GM11168 (cell line): ENCODE measurements around the gene KAZN.

ENCODE experiments used
- in situ Hi-C: fragments of 300-500 bp; cut with MboI; formaldehyde crosslinking; loops from one replicate; pipeline ENCODE4 v1.12.0; 2022; ENCODE audit warnings: low sequenced_read_pairs; ENCODE audit not compliant: unreplicated experiment

The KAZN gene

DNA sequence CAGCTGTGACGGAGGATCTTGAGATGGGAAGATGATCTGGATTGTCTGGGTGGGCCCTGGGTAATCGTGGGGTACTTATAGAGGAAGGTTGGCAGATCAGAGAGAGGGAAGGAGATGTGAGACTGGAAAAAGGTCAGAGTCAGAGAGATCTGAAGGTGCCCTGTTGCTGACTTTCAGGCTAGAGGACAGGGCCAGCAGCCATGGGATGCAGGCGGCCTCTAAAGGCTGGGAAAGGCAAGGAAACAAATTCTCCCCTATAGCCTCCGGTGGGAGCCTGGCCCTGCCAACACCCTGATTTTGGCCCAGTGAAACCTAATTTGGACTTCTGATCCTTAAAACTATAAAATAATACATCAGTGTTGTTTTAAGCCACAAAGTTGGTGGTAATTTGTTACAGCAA is 401.5 kb downstream of the KAZN start:
- in situ Hi-C loops, result no loop called here

DNA sequence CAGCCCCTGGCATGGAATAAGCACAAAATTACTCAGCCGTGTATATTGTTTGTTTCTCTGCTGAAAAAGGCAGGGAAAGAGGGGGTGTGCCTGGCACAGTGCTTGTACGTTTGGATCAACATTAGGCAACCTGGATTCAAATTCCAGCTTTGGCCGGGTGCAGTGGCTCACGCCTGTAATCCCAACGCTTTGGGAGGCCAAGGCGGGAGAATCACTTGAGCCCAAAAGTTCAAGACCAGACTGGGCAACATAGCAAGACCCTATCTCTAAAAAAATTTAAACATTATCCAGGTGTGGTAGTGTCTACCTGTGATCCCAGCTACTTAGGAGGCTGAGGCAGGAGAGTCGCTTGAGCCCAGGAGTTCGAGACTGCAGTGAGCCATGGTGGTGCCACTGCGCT is 402.2 kb downstream of the KAZN start:
- in situ Hi-C loops, result no loop called here

GRCh38 chr1:15001317-15001915 is 402.9 kb downstream of the KAZN start:
- in situ Hi-C loops, result no loop called here

DNA sequence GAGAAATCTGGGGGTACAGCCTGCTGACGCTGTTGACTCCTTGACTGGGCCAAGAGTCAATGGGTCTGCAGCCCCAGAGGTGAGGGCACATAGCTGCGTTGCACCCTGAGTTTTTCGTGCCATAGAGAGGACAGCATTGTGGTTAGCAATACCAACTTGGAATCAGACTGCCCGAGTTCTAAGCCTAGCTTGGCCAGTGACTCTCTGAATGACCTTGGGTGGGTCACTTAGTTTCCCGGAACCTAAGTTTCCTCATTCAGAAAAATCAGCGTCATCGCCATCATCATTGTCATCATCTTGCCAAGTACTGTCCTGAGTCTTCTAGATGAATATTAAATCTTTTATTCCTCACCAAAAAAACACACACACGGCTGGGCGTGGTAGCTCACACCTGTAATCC is 403.8 kb downstream of the KAZN start:
- in situ Hi-C loops, result no loop called here

DNA sequence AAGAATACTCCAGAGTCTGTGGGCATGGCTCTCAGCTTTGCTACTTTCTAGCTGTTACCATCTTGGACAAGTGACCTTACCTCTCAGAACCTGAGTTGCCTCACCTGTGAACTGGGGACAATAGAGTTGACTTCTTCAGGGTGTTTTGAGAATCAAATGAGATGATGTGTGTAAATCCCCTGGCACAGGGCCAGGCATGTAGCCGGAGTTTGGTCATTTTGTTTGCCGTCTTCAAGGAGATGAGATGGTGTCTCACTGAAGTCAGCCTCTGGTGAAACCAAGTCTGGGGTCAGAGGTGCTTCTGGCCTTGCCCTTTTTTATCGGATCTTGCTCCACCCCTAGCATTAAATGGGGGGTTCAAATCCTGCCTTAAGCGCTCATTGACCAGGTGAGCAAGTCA is 405.9 kb downstream of the KAZN start:
- in situ Hi-C loops, result no loop called here

DNA sequence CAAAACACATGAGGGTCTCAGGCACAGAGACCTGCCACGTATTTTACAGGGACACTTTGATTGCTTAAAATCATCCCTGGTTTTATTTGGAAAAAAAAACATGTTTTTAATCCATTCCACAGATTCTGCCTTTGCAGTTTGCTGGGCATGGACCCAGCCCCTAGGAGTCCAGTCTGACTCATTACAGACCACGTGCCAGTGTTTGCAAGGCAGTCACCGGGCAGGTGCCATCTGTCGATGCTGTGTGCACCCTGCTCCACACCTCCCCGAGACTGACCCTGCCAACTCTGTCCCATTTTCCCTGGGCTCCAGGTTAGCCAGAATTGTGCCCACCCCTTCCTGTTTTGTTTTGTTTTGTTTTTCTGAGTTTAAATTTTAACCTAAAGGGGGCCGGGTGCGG is 406.6 kb downstream of the KAZN start:
- in situ Hi-C loops, result no loop called here

GRCh38 chr1:15007368-15007767 is 408.9 kb downstream of the KAZN start:
- in situ Hi-C loops, result no loop called here

DNA sequence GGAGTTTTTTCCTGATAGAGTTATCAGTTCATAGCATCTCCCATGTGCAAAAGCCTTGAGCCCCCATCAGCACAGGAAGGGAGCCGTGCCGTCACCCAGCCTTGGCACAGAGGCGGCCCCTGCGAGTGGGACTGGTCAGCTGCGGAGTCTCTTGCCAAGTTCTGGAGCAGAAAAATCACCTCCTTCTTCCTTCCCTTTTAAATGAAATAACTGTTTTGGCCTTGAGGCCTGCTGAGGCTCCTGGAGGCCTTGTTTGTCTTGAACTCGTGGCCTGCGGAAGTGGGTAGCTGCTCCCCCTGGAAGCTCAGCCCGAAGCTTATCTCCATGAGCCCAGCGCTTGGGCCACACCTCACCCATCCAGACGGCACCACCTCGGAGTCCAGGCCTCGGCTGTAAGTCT is 409.4 kb downstream of the KAZN start:
- in situ Hi-C loops, result no loop called here

- in situ Hi-C loops, result no loop called here
Observed at GRCh38 chr1:15008783-15009729, 410.6 kb downstream of the KAZN start.

DNA sequence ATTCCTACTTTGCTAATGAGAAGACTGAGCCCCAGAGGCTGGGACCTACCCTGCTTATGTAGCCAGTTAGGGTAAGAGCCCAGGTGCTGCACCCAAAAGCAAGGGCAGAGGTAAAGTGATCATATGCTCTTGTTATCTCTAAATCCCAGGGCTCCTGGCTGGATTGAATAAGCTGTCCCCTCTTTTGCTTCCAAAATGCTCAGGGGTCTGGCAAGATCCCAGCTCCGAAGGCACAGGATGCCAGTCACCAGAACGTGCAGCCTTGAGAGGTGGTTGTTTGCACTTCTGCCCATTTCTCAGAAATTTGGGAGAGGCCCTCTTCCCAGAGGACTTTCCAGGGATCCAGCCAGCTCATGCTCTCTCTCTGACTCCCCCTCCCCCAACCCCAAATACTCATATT is 412.7 kb downstream of the KAZN start:
- in situ Hi-C loops, result no loop called here

DNA sequence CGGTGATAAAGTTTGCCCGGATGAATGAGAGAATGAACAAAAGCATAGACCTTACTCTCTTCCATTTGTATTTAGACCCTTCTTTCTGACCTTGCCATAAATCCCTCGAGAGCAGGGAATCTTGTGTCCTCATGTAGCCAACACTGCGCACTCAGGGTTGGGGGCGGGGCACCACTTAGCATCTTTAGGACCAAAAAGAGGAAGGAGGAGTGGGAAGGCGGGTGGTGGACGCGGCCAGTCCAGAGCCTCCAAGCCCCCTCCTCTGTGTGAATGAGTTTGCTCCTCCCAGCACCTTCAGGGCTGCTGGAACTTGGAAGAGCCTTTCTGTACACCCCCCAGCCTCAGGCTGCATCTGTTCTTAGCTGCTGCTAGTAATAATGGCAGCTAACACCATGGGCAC is 413.2 kb downstream of the KAZN start:
- in situ Hi-C loops, result no loop called here

DNA sequence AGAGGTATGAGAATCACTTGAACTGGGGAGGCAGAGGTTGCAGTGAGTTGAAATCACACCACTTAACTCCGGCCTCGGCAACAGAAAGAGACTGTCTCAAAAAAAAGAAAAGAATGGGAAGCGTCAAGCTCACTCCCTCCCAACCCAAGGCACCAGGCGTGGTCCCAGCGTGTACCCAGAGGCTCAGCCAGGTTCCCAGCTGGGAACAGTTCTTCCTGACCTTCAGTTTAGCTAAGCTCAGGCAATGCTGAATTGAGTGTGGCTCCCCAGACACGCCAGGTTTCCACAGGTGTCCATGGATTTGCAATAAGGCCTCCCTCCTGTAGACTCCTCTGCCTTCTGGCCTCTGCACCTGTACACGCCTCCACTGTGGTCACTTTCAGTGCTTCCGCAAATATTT is 414.3 kb downstream of the KAZN start:
- in situ Hi-C loops, result no loop called here

- in situ Hi-C loops, result no loop called here
Observed at GRCh38 chr1:15013767-15014166, 415.3 kb downstream of the KAZN start.

GRCh38 chr1:15014516-15014915 is 416.0 kb downstream of the KAZN start:
- in situ Hi-C loops, result no loop called here

- in situ Hi-C loops, result no loop called here
Observed at GRCh38 chr1:15016001-15016400, 417.5 kb downstream of the KAZN start.

GRCh38 chr1:15016526-15016925 is 418.0 kb downstream of the KAZN start:
- in situ Hi-C loops, result no loop called here

GRCh38 chr1:15017120-15017519 is 418.6 kb downstream of the KAZN start:
- in situ Hi-C loops, result no loop called here

- in situ Hi-C loops, result no loop called here
Observed at GRCh38 chr1:15018767-15019166, 420.3 kb downstream of the KAZN start.

GRCh38 chr1:15020943-15021745 is 422.7 kb downstream of the KAZN start:
- in situ Hi-C loops, result no loop called here

DNA sequence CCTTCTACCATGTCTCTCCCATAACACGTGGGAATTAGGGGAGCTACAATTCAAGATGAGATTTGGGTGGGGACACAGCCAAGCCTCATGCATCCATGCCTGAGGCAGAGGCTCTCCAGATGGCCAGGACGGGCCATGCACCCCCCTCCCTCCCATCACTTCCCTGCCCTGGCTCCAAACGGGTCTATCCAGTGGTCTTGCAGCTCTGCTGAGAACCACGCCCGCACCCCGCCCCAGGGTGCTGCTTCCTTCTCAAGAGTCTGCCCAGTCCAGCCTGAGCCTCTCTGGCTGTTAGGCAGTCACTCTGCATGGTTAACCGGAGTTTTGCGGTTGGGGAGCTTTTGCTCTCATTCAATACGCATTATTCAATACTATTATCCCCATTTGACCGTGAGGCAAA is 423.6 kb downstream of the KAZN start:
- in situ Hi-C loops, result no loop called here

- in situ Hi-C loops, result no loop called here
Observed at GRCh38 chr1:15023205-15023604, 424.7 kb downstream of the KAZN start.
